OCI-LY3 (cell line): ENCODE results near the gene ZNF641.

Experiments
- H2AFZ ChIP-seq: fragments of 200-600, 300-600 bp; shearing (Covaris generic); 2 replicates; pipeline ENCODE4 v1.6.0; 2014; ENCODE audit warnings: antibody characterized with exemption, low read depth, low read length
- H3K27ac ChIP-seq: fragments of 200-600, 300-600 bp; sonication (generic); 2 replicates; pipeline ENCODE4 v1.5.1; 2014; ENCODE audit warnings: mild to moderate bottlenecking, low read length, moderate library complexity, mixed read lengths
- H3K27me3 ChIP-seq: fragments of 200-600, 300-600 bp; sonication (generic); 2 replicates; pipeline ENCODE4 v1.6.1; 2014; ENCODE audit warnings: low read depth, low read length, mixed read lengths
- H3K36me3 ChIP-seq: fragments of 200-600, 300-600 bp; sonication (generic); replicated peaks from 2 replicates; pipeline ENCODE3; 2014; ENCODE audit warnings: low read depth, low read length, mixed read lengths
- H3K4me1 ChIP-seq: fragments of 300-600, 200-600 bp; sonication (generic); 2 replicates; pipeline ENCODE4 v1.6.1; 2014; ENCODE audit warnings: low read length, mixed read lengths
- H3K4me2 ChIP-seq: fragments of 200-600, 300-600 bp; sonication (generic); 2 replicates; pipeline ENCODE4 v1.6.1; 2014; ENCODE audit warnings: low read length, mixed read lengths
- H3K4me3 ChIP-seq: fragments of 300-600, 200-600 bp; sonication (generic); 2 replicates; pipeline ENCODE4 v1.5.1; 2014; ENCODE audit warnings: antibody characterized with exemption, mild to moderate bottlenecking, low read length, moderate library complexity
- H3K79me2 ChIP-seq: fragments of 300-600, 200-600 bp; shearing (Covaris generic); 2 replicates; pipeline ENCODE4 v1.6.1; 2014; ENCODE audit warnings: mild to moderate bottlenecking, low read length, mixed read lengths
- H3K9ac ChIP-seq: fragments of 300-600, 200-600 bp; shearing (Covaris generic); 2 replicates; pipeline ENCODE4 v1.6.0; 2014; ENCODE audit warnings: mild to moderate bottlenecking, low read length, moderate library complexity
- H3K9me3 ChIP-seq: fragments of 200-600, 300-600 bp; shearing (Covaris generic); 2 replicates; pipeline ENCODE4 v1.6.1; 2014; ENCODE audit warnings: low read length, mixed read lengths; ENCODE audit not compliant: insufficient read depth
- H4K20me1 ChIP-seq: fragments of 200-600, 300-600 bp; sonication (generic); 2 replicates; pipeline ENCODE4 v1.6.1; 2016; ENCODE audit warnings: low read length, mixed read lengths; ENCODE audit not compliant: insufficient read depth
- EZH2phosphoT487 ChIP-seq: fragments of 200-600 bp; shearing (Covaris generic); IDR thresholded peaks from 2 replicates; pipeline ENCODE4 v1.6.1; 2018; ENCODE audit warnings: antibody characterized with exemption, mixed run types, low read depth
- TF ChIP-seq, protein P1 (sequence below): fragments of 200-600, 300-600 bp; sonication (generic); IDR thresholded peaks from 2 replicates; pipeline ENCODE4 v1.5.1; 2014; ENCODE audit warnings: antibody characterized with exemption, low read length, low read depth

The ZNF641 gene

GRCh38 chr12:48329199-48329939 lies 21.4 kb downstream of the ZNF641 start:
- no peak overlapping the region for H3K27ac ChIP-seq
- H3K9me3 ChIP-seq = no peaks in the 10 kb centered on the region
- no peak overlapping the region for H3K9ac ChIP-seq
- H3K4me1 ChIP-seq = peaks cover 6% of the 10 kb centered on the region
- H2AFZ ChIP-seq = no peak overlapping the region
- no peak overlapping the region for H3K4me2 ChIP-seq
- no peaks in the 10 kb centered on the region for H3K79me2 ChIP-seq
- no peaks in the 10 kb centered on the region for H4K20me1 ChIP-seq
- no peaks in the 10 kb centered on the region for H3K36me3 ChIP-seq
- TF ChIP-seq EZH2phosphoT487 = no peak
- TF ChIP-seq, protein P1, sequence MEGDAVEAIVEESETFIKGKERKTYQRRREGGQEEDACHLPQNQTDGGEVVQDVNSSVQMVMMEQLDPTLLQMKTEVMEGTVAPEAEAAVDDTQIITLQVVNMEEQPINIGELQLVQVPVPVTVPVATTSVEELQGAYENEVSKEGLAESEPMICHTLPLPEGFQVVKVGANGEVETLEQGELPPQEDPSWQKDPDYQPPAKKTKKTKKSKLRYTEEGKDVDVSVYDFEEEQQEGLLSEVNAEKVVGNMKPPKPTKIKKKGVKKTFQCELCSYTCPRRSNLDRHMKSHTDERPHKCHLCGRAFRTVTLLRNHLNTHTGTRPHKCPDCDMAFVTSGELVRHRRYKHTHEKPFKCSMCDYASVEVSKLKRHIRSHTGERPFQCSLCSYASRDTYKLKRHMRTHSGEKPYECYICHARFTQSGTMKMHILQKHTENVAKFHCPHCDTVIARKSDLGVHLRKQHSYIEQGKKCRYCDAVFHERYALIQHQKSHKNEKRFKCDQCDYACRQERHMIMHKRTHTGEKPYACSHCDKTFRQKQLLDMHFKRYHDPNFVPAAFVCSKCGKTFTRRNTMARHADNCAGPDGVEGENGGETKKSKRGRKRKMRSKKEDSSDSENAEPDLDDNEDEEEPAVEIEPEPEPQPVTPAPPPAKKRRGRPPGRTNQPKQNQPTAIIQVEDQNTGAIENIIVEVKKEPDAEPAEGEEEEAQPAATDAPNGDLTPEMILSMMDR = no peak
- H3K4me3 ChIP-seq = no peak overlapping the region
- no peaks in the 10 kb centered on the region for H3K27me3 ChIP-seq

DNA sequence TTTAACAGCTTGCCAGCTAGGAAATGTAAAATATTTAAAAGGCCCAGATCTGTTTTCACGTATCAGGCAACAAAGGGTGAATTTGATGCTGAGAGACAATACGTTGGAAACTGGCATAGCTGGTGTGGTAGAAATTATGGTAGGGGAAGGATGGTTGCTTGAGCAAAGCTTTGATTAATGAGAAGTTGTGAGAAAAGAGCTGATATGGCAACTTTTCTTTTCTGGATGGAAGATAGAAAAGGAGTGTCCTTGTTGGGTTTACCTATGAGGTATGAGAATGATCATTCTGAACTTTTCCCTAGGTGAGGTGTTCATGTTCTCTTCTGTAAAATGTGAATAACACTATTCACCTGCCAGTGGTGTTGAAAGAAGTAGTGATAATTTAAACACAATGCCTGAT lies 34.2 kb downstream of the ZNF641 start:
- no peak overlapping the region for H3K4me3 ChIP-seq
- no peaks in the 10 kb centered on the region for H4K20me1 ChIP-seq
- no peaks in the 10 kb centered on the region for H3K36me3 ChIP-seq
- H3K4me1 ChIP-seq = no peaks in the 10 kb centered on the region
- H3K79me2 ChIP-seq = no peaks in the 10 kb centered on the region
- no peak for TF ChIP-seq EZH2phosphoT487
- TF ChIP-seq, protein P1 = no peak
- no peak overlapping the region for H3K27ac ChIP-seq
- H2AFZ ChIP-seq = no peak overlapping the region
- peaks cover 7% of the 10 kb centered on the region; the same call in 1 of the 2 replicates for H3K9me3 ChIP-seq
- no peaks in the 10 kb centered on the region for H3K27me3 ChIP-seq
- no peak overlapping the region for H3K9ac ChIP-seq
- H3K4me2 ChIP-seq = no peak overlapping the region

- no peaks in the 10 kb centered on the region for H3K4me1 ChIP-seq
- H3K27ac ChIP-seq = no peak overlapping the region
- TF ChIP-seq EZH2phosphoT487 = no peak
- TF ChIP-seq, protein P1 = no peak
- no peaks in the 10 kb centered on the region for H3K27me3 ChIP-seq
- no peak overlapping the region for H2AFZ ChIP-seq
- no peaks in the 10 kb centered on the region for H3K79me2 ChIP-seq
- no peak overlapping the region for H3K4me3 ChIP-seq
- no peaks in the 10 kb centered on the region for H3K36me3 ChIP-seq
- H3K9ac ChIP-seq = no peak overlapping the region
- no peak overlapping the region for H3K4me2 ChIP-seq
- no peaks in the 10 kb centered on the region for H3K9me3 ChIP-seq
- no peaks in the 10 kb centered on the region for H4K20me1 ChIP-seq
Observed at GRCh38 chr12:48311313-48311712, 39.4 kb downstream of the ZNF641 start.

DNA sequence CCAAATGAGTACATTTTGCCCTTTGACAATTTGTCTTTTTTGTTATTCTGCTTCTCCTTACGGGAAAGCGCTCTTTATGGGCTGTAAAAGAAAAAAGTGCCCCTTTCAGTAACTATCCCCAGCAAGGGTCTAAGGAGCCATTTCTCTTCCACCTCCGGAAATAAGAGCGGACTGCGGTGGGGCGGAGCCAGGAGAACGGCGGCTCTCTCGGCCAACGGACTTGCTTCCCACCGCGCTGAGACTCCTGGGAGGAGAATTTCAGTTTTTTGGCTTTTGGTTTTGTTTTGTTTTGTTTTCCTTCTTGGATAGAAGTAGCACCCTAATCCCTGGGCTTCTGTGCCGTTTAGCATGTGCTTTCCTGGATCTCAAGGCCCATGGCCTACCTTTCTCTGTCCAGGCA lies 43.5 kb downstream of the ZNF641 start:
- no peaks in the 10 kb centered on the region for H3K4me1 ChIP-seq
- no peak overlapping the region for H2AFZ ChIP-seq
- H3K27ac ChIP-seq = no peak overlapping the region
- no peak overlapping the region for H3K4me3 ChIP-seq
- no peaks in the 10 kb centered on the region for H3K79me2 ChIP-seq
- H3K9me3 ChIP-seq = no peaks in the 10 kb centered on the region
- no peak overlapping the region for H3K4me2 ChIP-seq
- no peaks in the 10 kb centered on the region for H3K36me3 ChIP-seq
- TF ChIP-seq, protein P1 = no peak
- TF ChIP-seq EZH2phosphoT487 = no peak
- H4K20me1 ChIP-seq = no peaks in the 10 kb centered on the region
- H3K9ac ChIP-seq = no peak overlapping the region
- H3K27me3 ChIP-seq = no peaks in the 10 kb centered on the region
